ENCODE data around the gene ANKRD10.

DNA sequence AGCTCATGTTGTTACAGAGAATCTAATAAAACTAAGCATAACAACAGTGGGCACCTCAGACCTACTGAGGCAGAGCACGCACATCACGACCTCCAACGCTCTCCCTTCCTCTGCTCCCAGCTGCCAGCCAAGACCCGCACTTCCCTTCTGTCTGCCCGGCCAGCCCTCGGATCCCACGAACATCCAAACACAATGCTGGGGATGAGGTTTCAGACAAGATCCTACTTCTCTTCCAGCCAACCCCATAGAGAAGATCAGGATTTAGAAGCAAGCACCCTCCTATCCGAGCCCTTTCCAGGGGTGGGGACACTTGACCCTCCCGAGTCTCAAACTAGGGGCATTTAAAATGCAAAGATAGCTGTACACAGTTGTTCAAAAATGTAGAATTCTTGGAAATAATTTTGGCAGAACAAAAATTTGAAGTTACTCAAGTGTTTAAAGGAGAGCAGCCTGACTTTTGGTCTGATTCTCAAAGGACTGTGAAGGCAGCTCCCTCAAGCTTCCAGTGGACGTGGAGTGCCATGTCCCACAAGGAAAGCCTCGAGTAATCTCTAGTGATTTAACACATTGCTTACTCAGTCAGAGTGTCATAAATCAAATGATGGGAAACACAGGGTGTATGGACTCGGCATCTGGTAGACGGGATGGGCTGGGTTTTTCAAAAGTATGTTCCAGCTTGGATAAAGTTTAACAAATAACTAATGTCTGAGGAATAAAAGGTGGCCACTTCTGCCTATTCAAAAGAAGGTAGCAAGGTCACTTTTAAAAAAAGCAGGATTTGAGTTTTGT lies 32.8 kb downstream of the ANKRD10 start:
- TF ChIP-seq, protein P1, sequence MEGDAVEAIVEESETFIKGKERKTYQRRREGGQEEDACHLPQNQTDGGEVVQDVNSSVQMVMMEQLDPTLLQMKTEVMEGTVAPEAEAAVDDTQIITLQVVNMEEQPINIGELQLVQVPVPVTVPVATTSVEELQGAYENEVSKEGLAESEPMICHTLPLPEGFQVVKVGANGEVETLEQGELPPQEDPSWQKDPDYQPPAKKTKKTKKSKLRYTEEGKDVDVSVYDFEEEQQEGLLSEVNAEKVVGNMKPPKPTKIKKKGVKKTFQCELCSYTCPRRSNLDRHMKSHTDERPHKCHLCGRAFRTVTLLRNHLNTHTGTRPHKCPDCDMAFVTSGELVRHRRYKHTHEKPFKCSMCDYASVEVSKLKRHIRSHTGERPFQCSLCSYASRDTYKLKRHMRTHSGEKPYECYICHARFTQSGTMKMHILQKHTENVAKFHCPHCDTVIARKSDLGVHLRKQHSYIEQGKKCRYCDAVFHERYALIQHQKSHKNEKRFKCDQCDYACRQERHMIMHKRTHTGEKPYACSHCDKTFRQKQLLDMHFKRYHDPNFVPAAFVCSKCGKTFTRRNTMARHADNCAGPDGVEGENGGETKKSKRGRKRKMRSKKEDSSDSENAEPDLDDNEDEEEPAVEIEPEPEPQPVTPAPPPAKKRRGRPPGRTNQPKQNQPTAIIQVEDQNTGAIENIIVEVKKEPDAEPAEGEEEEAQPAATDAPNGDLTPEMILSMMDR (IDR thresholded peaks at IDR 0.05) = no peak
- TF ChIP-seq POLR2A (IDR thresholded peaks at IDR 0.05) = no peak
